HFFc6 (cell line): ENCODE data around the gene MAGEA9B. TPM values are rescaled to one million over a fixed set of nuclear protein-coding genes. Genes with fewer than 3 reads are reported as not detected.
A peak's percentile ranks its signal among the peaks of the same experiment; 100 is the strongest.

Experiments used
- DNase-seq: peaks from one replicate; pipeline ENCODE4 v3.0.0-alpha.2; 2018
- H3K27ac Mint-ChIP-seq: 2 replicates; pipeline ENCODE4 v1.8.0; 2020; ENCODE audit warnings: mild to moderate bottlenecking, mixed read lengths
- H3K27me3 Mint-ChIP-seq: 2 replicates; pipeline ENCODE4 v1.8.0; 2021; ENCODE audit warnings: mild to moderate bottlenecking, moderate library complexity, mixed read lengths; ENCODE audit not compliant: insufficient read depth
- H3K36me3 Mint-ChIP-seq: 2 replicates; pipeline ENCODE4 v1.8.0; 2021; ENCODE audit warnings: low read depth, mixed read lengths
- H3K4me1 Mint-ChIP-seq: 2 replicates; pipeline ENCODE4 v1.8.0; 2020; ENCODE audit warnings: low read depth, mixed read lengths
- H3K4me3 Mint-ChIP-seq: 2 replicates; pipeline ENCODE4 v1.8.0; 2020; ENCODE audit warnings: mild to moderate bottlenecking, moderate library complexity, mixed read lengths
- H3K9me3 Mint-ChIP-seq: 2 replicates; pipeline ENCODE4 v1.8.0; 2020; ENCODE audit warnings: mild to moderate bottlenecking, mixed read lengths
- total RNA-seq, 6 experiments: library from RNA; stranded (reverse); fragmentation: NEBNext Ultra II Directional; extraction: Animal tissue kit (Norgen Biotek cat#: 25700); gene quantifications; 2 replicates in 1 of 6; 3 replicates in 5 of 6; pipeline ENCODE4 v1.2.3, GENCODE V29; 2021
- TF ChIP-seq, protein P1 (sequence below): fragments of 200-600 bp; sonication (generic); IDR thresholded peaks from 2 replicates; pipeline ENCODE4 v1.5.0; 2021; ENCODE audit warnings: antibody characterized with exemption, mild to moderate bottlenecking

The MAGEA9B gene
- total RNA-seq, 6 experiments from 2014 or later, result not detected

DNA sequence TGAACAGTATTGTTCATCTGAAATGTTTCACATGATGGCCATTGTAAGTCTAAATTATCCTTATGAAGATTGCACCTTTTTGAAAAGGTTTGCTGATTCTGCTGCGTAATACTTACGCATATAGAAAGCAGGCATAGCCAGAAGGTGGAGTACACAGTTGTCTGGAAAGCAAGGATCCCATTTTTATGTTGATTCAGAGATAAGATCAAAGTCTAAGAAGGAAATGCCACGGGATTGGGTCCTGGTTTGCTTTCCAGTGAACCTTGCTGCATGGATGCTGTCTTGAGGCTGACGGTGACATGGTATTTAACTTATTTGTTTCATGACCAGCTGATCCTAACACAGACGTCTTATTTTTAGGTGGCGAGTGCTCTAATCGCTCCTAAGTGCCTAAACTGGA, 15.5 kb downstream of the MAGEA9B start:
- Mint-ChIP-seq H3K36me3 (no peaks in the 10 kb centered on the region), H3K4me3 (no peak overlapping the region)
- no peak for DNase-seq

DNA sequence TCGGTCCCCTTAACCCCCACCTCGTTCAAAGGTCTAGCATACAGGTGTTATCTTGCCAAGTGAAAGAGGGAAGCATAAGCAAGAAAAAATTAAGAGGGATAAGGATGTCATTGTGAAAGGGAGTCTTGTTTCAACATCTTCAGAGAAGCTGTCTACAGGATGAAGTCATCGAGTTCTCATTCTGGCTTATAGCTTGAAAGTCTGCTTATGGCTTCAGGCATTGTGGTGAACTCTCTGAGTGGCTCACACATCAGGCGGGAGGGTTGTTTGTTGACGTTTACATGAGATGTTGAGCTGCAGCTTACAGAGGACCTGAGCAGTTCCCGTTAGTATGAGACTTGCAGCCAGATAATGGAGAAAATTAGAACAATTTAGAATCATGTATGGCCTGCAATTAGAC, 16.6 kb downstream of the MAGEA9B start:
- Mint-ChIP-seq H3K4me1 (peaks cover 25% of the 10 kb centered on the region), H3K27ac (no peak overlapping the region), H3K4me3 (no peak overlapping the region), H3K36me3 (no peaks in the 10 kb centered on the region), H3K9me3 (no peaks in the 10 kb centered on the region), H3K27me3 (no peaks in the 10 kb centered on the region)
- peak; percentile 78 for DNase-seq
- TF ChIP-seq, protein P1, sequence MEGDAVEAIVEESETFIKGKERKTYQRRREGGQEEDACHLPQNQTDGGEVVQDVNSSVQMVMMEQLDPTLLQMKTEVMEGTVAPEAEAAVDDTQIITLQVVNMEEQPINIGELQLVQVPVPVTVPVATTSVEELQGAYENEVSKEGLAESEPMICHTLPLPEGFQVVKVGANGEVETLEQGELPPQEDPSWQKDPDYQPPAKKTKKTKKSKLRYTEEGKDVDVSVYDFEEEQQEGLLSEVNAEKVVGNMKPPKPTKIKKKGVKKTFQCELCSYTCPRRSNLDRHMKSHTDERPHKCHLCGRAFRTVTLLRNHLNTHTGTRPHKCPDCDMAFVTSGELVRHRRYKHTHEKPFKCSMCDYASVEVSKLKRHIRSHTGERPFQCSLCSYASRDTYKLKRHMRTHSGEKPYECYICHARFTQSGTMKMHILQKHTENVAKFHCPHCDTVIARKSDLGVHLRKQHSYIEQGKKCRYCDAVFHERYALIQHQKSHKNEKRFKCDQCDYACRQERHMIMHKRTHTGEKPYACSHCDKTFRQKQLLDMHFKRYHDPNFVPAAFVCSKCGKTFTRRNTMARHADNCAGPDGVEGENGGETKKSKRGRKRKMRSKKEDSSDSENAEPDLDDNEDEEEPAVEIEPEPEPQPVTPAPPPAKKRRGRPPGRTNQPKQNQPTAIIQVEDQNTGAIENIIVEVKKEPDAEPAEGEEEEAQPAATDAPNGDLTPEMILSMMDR, result no peak

More for the DNA sequence above, 15.5 kb downstream of the MAGEA9B start:
- Mint-ChIP-seq H3K4me1 (peaks cover 25% of the 10 kb centered on the region), H3K27ac (no peak overlapping the region), H3K27me3 (no peaks in the 10 kb centered on the region), H3K9me3 (no peaks in the 10 kb centered on the region)
- TF ChIP-seq, protein P1, result no peak

DNA sequence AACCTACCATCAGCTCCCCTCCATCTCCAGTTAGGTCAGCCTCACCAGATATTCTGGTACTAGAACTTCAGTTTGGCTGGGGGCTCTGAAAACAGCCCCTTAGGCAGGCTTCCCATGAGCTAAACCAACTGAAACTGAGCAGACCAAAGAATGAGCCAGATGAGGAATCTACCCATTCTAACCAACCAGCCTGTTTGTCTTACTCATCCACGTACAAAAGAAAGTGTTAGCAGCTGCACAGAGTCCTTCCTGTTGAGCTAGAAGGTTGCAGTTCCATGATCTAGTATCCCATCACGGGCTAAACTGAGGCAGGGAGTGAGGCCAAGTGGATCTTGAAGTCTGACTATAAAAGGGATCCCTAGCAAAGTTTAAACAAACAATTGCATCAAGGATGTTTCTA, 17.5 kb downstream of the MAGEA9B start:
- DNase-seq, result no peak
- H3K4me3 Mint-ChIP-seq, result no peak overlapping the region
- peaks cover 25% of the 10 kb centered on the region for H3K4me1 Mint-ChIP-seq
- H3K9me3 Mint-ChIP-seq, result no peaks in the 10 kb centered on the region
- no peaks in the 10 kb centered on the region for H3K36me3 Mint-ChIP-seq
- H3K27ac Mint-ChIP-seq, result no peak overlapping the region
- TF ChIP-seq, protein P1, result no peak
- H3K27me3 Mint-ChIP-seq, result no peaks in the 10 kb centered on the region; the same call in 1 of the 2 replicates

DNA sequence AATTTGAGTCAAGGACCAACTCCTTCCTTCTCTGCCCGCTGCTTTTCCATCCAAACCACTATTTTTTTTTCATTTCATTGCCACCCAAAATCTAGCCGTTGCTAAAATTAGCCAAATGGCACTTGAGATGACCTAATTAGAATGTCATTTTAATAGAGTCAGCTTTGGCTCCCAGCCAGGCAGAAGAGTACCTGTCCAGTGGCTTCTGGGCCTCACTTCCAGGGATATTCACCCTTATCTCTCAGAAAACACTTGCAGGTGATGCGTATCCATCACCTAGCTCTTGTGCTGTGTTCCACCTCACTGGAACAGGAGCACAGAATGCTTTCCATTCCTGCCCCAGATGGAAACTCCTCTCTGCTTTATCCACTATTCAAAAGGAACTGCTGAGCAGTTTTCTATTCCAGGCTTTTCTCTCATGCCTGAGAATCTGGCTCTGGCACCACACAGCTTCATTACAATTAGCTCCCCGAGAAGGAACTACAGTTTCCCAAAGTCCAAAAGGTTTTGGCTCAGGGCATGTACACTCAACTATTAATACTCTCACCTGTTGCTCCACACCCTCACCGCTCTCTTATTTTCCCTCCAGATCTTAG, 18.5 kb downstream of the MAGEA9B start:
- Mint-ChIP-seq H3K4me3 (no peak overlapping the region), H3K4me1 (peaks cover 25% of the 10 kb centered on the region), H3K9me3 (no peaks in the 10 kb centered on the region), H3K27ac (no peak overlapping the region), H3K36me3 (no peaks in the 10 kb centered on the region), H3K27me3 (no peaks in the 10 kb centered on the region; the same call in 1 of the 2 replicates)
- TF ChIP-seq, protein P1, result no peak
- DNase-seq, result no peak

DNA sequence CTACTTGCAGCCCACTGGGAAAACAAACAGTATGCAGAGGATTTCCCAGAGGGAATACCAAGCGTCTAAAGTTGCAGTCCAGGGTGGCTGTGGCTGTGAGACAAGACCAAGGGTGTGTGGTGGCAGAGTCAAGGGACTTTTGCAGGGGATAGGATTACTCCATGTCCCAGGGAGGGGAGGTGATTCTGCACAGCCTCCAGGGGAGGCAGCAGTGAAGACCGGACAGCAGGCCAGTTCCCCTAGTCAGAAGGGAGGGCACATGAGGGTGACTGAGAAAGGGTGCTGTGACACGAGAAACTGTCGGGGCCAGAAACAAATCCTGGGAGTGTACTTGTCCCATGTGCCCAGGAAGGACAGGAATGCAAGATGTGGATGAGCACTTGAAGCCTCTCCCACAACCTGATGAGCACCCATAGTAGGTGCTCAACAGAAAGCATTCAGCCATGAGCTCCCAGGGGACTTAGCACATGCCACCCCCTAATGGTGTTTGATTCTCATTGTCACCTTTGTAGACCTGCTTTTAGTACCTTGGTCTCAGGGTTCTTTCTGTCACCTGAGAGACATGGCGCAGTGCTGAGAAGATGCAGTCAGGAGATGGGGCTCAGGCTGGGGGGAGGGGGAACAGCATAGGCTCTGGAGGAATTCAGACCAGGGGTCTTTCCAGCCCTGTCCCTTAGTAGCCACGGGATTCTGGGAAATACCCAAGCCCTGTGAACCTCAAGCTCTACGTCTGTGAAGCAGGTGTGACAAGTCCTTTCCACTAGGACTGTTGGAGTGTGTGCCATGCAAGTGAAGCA, 19.4 kb downstream of the MAGEA9B start:
- Mint-ChIP-seq H3K27ac (no peak overlapping the region), H3K4me3 (no peak overlapping the region), H3K27me3 (peaks cover 3% of the 10 kb centered on the region; the same call in 1 of the 2 replicates), H3K4me1 (peaks cover 21% of the 10 kb centered on the region), H3K9me3 (no peaks in the 10 kb centered on the region), H3K36me3 (no peaks in the 10 kb centered on the region)
- no peak for DNase-seq
- TF ChIP-seq, protein P1, result no peak
